Stimulated activated effector memory CD8-positive, alpha-beta T cell treated with anti-CD3 and anti-CD28 coated beads, Interleukin-12 subunit alpha, Interleukin-12 subunit beta, amount 100 ng/mL, for 72 hours (primary cell): ENCODE measurements around the gene PA2G4.
"Not testable (repeated sequence)": the region's sequence is repeated elsewhere in the genome, so short reads cannot be mapped to it uniquely, and the experiment has no call there.

ENCODE experiments used
- ATAC-seq: fragments of 150-1000 bp; cut with Tn5 transposase; 2 replicates; pipeline ENCODE4 v1.10.0; 2021
- DNase-seq, 2 donors: peaks; one replicate each; pipeline ENCODE4 v3.0.0; 2021 to 2022; ENCODE audit warnings: low spot score in 2 of 2
- H3K27ac Mint-ChIP-seq: one replicate; pipeline ENCODE4 v1.8.0; 2022; ENCODE audit warnings: mild to moderate bottlenecking, mixed read lengths
- H3K36me3 Mint-ChIP-seq: one replicate; pipeline ENCODE4 v1.8.0; 2022; ENCODE audit warnings: mild to moderate bottlenecking, mixed read lengths
- H3K4me1 Mint-ChIP-seq: one replicate; pipeline ENCODE4 v1.8.0; 2022; ENCODE audit warnings: mixed read lengths
- H3K4me3 Mint-ChIP-seq: one replicate; pipeline ENCODE4 v1.8.0; 2022; ENCODE audit warnings: mild to moderate bottlenecking, mixed read lengths
- H3K9me3 Mint-ChIP-seq: one replicate; pipeline ENCODE4 v1.8.0; 2022; ENCODE audit warnings: mixed read lengths

Gene PA2G4

DNA sequence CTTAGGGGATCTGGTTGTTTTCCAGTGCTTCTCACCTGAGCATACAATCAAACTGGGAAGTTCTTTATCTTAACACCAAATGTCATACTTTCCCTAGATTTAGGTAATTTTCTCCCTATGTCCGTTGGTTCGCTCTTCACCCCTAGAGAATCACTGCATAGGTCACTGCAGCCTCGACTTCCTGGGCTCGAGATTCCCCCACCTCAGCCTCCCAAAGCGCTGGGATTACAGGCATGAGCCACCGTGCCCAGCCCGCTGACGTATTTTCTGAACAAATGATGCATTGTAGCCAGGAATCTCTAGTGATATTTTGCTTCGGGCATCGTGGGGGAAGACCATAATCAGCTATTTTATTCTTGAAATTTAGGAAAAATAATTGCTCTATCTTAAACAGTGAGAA is 11.0 kb downstream of the PA2G4 start:
- H3K4me3 Mint-ChIP-seq = peak overlapping the region; percentile 90
- peak overlapping the region; percentile 99 for H3K27ac Mint-ChIP-seq
- peaks cover 28% of the 10 kb centered on the region for H3K4me1 Mint-ChIP-seq
- DNase-seq = no peak
- no peaks in the 10 kb centered on the region for H3K9me3 Mint-ChIP-seq
- ATAC-seq = no peak
- peaks cover 79% of the 10 kb centered on the region for H3K36me3 Mint-ChIP-seq

DNA sequence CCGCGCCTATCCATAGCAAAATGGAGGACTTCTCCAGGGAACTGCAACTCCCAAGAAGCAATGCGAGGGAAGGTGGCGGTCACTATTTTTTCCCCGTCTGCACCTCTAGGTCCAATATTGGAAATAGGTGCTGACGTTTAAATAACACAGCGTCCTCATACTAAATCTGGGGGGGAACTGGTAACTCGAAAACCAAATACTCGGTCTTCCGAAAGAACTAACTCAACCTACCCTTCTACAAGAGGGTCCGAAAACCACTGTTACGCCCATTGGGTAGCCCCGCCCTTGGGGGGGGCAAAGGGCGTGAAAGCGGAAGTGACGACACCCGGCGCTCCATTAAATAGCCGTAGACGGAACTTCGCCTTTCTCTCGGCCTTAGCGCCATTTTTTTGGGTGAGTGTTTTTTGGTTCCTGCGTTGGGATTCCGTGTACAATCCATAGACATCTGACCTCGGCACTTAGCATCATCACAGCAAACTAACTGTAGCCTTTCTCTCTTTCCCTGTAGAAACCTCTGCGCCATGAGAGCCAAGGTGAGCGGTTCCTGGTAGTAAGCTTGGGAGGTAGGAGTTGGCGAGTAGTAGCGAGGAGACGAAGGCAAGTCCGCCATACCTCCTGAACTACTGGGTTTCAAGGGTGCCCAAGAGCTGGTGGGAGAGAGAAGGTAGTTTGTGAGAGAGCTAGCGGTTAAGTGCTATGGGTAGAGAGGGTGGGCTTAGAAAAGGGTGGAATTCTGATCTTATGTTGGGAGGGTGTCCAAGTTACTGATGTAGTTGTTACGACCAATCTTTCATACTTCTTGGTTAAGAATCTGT is 12.1 kb downstream of the PA2G4 start, which contains the start of gene RPL41:
TSS of gene RPL41 (plus strand) at position 367 of the 815 bp plus-strand sequence.
- H3K4me3 Mint-ChIP-seq = peak within 1 kb of the TSS; percentile 90
- H3K36me3 Mint-ChIP-seq = peaks cover 78% of the 10 kb centered on the region
- H3K27ac Mint-ChIP-seq = peak within 1 kb of the TSS; percentile 99
- no peaks in the 10 kb centered on the region for H3K9me3 Mint-ChIP-seq
- peaks cover 30% of the 10 kb centered on the region for H3K4me1 Mint-ChIP-seq
- ATAC-seq (peak; percentile 66), DNase-seq (peak; percentile 90 to 97)

DNA sequence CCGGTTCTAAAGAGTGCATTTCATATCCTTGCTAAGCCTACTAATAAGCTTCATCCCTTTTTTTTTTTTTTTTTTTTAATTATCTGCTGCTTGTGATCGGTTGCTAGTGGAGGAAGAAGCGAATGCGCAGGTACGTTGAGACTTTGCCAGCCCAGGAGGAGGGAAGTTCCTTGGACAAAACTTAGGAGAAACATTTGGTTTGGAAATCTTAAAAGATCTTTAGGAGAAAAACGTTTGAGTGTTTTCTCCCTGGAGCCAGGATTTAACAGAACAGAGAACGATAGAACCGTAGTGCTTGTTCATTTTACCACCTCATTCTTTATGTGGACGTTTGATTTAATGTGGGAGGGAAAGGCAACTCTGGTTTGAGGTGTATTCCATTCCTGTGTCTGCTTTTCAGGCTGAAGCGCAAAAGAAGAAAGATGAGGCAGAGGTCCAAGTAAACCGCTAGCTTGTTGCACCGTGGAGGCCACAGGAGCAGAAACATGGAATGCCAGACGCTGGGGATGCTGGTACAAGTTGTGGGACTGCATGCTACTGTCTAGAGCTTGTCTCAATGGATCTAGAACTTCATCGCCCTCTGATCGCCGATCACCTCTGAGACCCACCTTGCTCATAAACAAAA is 12.8 kb downstream of the PA2G4 start:
- peaks cover 37% of the 10 kb centered on the region for H3K4me1 Mint-ChIP-seq

DNA sequence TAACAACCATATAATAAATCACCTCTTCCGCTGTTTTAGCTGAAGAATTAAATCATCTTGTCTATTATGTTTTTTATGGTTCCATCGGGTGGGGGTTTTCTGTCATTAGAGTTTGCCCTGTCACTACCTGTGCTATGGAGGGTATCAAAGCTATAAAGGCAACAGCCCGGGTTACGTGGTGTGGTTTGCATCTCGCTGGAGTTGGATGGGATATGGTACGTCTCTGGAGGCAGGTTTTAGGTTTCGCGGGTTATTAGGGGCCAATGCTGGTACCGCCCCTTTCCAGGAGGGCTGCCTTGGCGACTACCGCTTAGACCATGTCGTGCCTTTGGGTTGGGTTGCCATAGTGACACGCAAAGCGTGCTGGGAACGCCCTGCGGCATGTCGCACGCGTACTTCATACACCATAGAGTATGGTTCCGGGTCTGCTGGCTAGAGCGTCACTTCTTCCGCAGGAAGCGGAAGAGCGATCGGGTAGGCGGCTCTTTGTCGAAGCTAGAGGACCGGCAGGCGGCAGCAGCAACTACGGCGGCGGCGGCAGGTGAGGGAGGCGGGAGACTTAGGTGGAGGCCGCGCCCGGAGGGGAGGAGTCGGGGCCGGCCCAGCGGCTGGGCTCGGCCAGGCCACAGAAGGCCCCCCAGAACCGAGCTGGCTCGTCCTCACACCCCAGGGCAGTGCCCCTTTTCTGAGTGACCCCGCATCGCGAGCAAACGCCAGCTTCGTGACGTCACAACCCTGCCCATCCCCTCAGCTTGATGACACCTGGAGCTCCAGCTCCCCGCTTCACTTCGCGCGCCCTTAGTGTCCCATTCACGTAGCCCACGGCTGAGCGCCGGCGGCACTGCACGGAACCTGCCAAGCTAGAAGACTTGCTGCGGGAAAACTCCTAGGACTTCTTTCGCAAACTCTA is 13.7 kb downstream of the PA2G4 start, which contains the start of gene ZC3H10:
TSS of gene ZC3H10 (plus strand) at position 489 of the 910 bp plus-strand sequence. CDS start 2,297 bp downstream, outside the sequence.
- Mint-ChIP-seq H3K9me3 (no peaks in the 10 kb centered on the region), H3K4me3 (peak within 1 kb of the TSS; percentile 90), H3K27ac (peak within 1 kb of the TSS; percentile 99), H3K36me3 (peaks cover 68% of the 10 kb centered on the region), H3K4me1 (peaks cover 37% of the 10 kb centered on the region)
- DNase-seq (peak; percentile 87 to 98), ATAC-seq (peak; percentile 93)

More for the DNA sequence above, 12.8 kb downstream of the PA2G4 start:
- DNase-seq, H3K9me3 Mint-ChIP-seq, ATAC-seq: not testable (repeated sequence)
- H3K27ac Mint-ChIP-seq = peak overlapping the region; percentile 99
- peaks cover 76% of the 10 kb centered on the region for H3K36me3 Mint-ChIP-seq
- peak overlapping the region; percentile 90 for H3K4me3 Mint-ChIP-seq

DNA sequence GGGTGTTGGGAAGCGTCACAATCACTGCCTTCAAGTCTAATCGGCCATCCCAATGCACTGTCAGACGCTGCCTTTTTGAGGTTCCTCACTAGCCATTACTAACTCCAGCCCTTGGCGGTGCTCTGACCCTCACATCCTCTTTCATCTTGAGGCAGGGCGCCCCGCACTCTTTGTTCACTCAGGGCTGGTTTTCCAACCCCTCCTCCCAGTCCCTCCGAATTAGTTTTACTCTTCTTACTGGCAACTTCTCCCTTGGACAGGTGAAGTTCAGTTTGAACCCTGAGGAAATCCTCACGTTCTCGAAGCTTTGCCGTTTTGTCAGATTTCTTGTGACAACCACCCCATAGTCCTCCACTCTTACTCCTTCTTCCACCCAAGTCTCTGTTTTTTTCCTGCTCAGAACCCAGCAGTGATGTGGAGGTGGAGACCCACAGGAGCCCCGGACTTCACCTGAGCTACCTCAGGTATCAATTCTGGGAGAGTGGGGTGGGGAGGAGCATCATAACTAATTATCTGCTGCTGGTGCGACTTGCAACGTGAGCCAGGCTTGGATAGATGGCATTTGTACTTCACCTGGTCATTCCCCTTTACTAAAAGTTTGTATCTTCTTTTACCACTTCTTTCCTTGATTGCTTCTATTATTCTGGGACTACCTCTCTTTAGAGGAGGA is 14.5 kb downstream of the PA2G4 start:
- Mint-ChIP-seq H3K36me3 (peaks cover 60% of the 10 kb centered on the region), H3K4me3 (peak overlapping the region; percentile 90), H3K4me1 (peaks cover 40% of the 10 kb centered on the region), H3K27ac (peak overlapping the region; percentile 99), H3K9me3 (no peaks in the 10 kb centered on the region)
- ATAC-seq = peak; percentile 0
- no peak for DNase-seq

DNA sequence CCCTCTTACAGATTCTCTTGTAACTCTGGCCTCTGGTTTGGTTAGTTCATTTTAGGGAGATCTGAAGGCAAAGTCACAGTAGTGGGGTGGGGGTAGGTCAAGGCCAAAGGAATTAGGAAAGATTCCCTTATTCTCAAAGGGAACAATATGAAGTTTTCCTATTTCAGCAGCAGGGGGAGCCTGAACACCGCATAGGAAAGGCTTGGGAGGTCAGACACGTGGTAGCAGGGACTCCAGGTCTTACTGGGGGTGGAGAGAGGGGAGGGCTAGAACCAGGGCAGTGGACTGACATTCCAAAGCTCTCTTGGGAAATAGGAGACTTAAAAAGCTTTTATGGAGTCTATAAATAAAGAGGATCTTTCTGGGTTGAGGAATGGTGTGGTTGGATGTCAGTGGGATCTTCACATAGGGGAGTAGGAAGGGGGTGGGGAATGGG is 15.0 kb downstream of the PA2G4 start:
- H3K27ac Mint-ChIP-seq = peak overlapping the region; percentile 99
- peak overlapping the region; percentile 90 for H3K4me3 Mint-ChIP-seq
- H3K9me3 Mint-ChIP-seq = no peaks in the 10 kb centered on the region
- DNase-seq = peak in 1 of 2 donors; percentile 67
- no peak for ATAC-seq
- H3K4me1 Mint-ChIP-seq = peaks cover 45% of the 10 kb centered on the region
- peaks cover 54% of the 10 kb centered on the region for H3K36me3 Mint-ChIP-seq

DNA sequence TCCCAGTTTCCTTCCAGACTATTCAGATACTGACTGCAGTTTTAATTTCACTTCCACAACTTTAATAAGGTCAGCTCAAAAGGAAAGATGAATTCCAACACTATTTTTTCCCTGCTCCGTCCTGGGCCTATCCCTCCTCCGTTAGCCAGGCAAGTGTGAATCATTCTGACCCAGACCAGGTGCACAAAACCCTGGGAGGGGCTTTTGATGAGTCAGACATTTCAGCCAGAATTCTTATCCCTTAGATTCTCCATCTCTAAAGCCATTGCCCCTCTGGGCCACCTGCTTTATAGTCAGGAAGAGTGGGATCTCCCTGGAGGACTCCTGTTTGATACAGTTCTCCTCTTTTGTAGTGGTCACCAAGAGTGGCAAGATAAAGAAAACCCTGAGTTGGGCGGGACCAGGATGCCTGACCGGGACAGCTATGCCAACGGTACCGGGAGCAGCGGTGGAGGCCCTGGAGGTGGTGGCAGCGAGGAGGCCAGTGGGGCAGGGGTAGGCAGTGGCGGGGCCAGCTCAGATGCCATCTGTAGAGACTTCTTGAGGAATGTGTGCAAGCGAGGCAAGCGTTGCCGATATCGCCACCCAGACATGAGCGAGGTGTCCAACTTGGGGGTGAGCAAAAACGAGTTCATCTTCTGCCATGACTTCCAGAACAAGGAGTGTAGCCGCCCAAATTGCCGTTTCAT is 15.9 kb downstream of the PA2G4 start:
- H3K9me3 Mint-ChIP-seq = no peaks in the 10 kb centered on the region
- no peak for DNase-seq
- ATAC-seq = no peak
- peaks cover 47% of the 10 kb centered on the region for H3K4me1 Mint-ChIP-seq
- H3K27ac Mint-ChIP-seq = no peak overlapping the region
- no peak overlapping the region for H3K4me3 Mint-ChIP-seq
- peaks cover 48% of the 10 kb centered on the region for H3K36me3 Mint-ChIP-seq

DNA sequence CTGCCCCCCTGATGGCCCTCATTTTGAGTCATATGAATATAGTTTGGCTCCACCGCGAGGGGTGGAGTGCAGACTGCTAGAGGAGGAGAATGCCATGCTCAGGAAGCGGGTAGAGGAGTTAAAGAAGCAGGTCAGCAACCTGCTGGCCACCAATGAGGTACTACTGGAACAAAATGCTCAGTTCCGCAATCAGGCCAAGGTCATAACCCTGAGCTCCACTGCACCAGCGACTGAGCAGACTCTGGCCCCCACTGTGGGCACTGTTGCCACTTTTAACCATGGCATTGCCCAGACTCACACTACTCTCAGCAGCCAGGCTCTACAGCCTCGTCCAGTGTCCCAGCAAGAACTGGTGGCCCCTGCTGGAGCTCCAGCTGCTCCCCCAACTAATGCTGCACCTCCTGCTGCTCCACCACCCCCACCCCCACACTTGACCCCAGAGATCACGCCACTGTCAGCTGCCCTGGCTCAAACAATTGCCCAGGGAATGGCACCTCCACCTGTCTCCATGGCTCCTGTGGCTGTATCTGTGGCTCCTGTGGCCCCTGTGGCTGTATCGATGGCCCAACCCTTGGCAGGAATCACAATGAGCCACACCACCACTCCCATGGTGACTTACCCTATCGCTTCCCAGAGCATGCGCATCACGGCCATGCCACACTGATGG is 17.0 kb downstream of the PA2G4 start:
- peaks cover 53% of the 10 kb centered on the region for H3K4me1 Mint-ChIP-seq
- peaks cover 47% of the 10 kb centered on the region for H3K36me3 Mint-ChIP-seq
- ATAC-seq (no peak), DNase-seq (no peak)
- H3K9me3 Mint-ChIP-seq = no peaks in the 10 kb centered on the region
- H3K4me3 Mint-ChIP-seq = no peak overlapping the region
- peak overlapping the region; percentile 41 for H3K27ac Mint-ChIP-seq

DNA sequence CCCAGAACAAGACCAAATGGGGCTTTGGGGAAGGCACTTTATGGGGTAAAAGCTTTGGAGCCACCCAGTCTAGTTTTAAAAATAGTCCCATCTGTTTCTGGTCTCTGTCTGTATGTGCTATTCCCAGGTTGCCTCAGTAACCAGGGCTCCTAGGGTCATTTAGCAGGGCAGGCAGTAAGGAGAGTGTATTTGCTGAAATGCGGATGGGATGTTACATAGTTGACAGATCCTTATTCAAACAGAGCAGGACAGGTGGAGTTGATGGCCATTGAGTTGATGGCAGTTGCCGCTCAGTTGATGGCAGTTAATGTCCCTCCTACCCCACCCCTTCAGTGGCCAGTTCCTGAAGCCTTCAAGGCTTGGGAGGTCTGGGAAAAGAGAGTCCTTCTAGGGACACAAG is 18.3 kb downstream of the PA2G4 start:
- DNase-seq (no peak), ATAC-seq (no peak)
- no peak overlapping the region for H3K27ac Mint-ChIP-seq
- H3K4me1 Mint-ChIP-seq = peaks cover 58% of the 10 kb centered on the region
- no peaks in the 10 kb centered on the region for H3K9me3 Mint-ChIP-seq
- no peak overlapping the region for H3K4me3 Mint-ChIP-seq
- H3K36me3 Mint-ChIP-seq = peaks cover 37% of the 10 kb centered on the region

DNA sequence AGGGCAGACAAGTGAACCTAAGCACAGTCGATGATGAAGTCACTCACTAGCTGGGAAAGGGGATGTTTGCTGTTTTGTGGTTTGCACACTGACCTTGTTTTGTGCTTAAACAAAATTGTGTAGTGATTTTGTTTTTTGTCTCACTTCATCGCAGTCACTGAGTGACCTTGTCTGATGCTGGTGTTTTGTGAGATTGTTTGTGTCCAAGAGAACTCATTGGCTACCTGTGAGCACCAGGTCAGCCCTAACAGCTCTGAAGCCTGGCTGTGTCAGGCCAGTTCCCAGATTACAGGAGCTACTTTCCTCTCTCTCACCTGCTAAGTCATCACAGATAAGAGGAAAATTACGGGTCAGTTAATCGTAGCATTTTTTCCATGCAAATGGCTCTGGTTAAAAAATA is 19.8 kb downstream of the PA2G4 start:
- Mint-ChIP-seq H3K4me3 (no peak overlapping the region), H3K36me3 (peaks cover 40% of the 10 kb centered on the region), H3K4me1 (peaks cover 52% of the 10 kb centered on the region), H3K9me3 (no peaks in the 10 kb centered on the region), H3K27ac (peak overlapping the region; percentile 90)
- ATAC-seq (no peak), DNase-seq (no peak)

DNA sequence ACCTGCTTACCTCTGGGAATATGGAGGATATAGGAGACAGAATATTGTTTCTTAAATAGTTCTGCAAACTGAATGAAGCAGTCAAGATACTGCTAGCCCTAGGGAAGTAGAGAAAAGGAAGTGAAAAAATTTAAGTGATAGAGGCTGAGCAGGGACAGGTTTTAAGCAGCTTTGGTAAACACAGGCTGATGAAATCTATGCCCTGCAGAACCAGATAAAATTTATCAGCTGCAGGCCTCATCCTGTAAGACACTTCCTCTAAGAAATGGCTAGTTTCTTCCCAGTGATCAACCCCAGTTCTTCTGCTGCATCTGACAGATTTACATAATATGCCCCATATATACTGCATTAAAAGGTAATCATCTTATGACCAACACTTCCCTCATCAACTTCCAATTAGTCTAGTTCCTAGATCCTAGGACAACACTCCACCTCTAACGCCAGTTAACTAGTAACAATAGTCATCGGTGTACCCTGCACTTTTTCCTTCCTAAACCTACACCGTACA is 22.4 kb downstream of the PA2G4 start:
- DNase-seq = no peak
- no peaks in the 10 kb centered on the region for H3K9me3 Mint-ChIP-seq
- H3K4me1 Mint-ChIP-seq = peaks cover 66% of the 10 kb centered on the region
- peak overlapping the region; percentile 100 for H3K4me3 Mint-ChIP-seq
- peaks cover 50% of the 10 kb centered on the region for H3K36me3 Mint-ChIP-seq
- no peak for ATAC-seq
- H3K27ac Mint-ChIP-seq = peak overlapping the region; percentile 97

DNA sequence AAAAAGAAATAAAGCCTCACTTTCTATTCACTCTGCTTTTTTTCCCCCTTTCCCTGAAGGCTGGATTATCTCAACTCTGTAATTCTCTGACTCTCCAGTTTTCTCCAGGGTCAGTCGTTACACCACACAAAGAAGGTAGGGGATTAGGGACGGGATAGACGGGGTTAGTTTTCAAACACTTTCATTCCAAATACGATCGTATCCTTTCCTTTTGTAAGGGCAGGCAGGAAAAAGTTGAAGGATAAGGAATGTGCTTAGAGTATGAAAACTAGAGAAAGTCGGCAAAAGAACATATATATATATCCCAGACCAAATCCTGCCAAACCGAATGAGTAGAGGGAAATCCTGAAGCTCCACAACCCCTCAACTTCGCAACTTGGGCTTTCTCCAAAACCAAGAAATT is 23.1 kb downstream of the PA2G4 start:
- H3K4me3 Mint-ChIP-seq = peak overlapping the region; percentile 100

DNA sequence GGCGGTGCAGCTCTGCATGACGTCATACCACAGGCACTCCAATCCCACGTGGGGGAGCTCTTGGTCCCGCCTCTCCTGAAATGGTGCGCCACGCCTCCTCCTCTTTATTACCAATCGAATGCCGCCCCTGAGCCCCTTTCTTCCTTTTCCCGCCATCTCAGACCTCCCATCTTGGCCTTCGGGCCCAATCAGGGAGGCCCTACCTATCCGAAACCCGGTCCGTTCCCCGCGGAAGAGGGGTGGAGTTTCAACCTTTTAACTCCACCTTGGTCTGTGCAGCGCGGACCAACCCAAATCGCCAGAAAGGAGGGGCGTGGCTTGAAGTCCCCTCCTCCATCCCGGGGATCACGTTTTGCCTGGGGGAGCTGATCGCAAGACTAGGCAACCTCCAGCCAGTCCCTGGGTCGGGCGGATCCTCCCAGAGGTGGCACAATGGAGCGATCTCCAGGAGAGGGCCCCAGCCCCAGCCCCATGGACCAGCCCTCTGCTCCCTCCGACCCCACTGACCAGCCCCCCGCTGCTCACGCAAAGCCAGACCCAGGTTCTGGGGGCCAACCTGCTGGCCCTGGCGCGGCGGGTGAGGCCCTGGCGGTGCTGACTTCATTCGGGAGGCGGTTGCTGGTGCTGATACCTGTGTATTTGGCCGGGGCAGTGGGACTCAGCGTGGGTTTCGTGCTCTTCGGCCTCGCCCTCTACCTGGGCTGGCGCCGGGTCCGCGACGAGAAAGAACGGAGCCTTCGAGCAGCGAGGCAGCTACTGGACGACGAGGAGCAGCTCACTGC is 23.7 kb downstream of the PA2G4 start, which contains the start of gene ESYT1:
TSS of gene ESYT1 (plus strand) at position 380 of the 782 bp plus-strand sequence. CDS start at position 433, 53 bp downstream.
- Mint-ChIP-seq H3K9me3 (no peaks in the 10 kb centered on the region), H3K4me1 (peaks cover 71% of the 10 kb centered on the region), H3K27ac (peak within 1 kb of the TSS; percentile 97), H3K4me3 (peak within 1 kb of the TSS; percentile 100), H3K36me3 (peaks cover 62% of the 10 kb centered on the region)
- DNase-seq = peak; percentile 78 to 95
- ATAC-seq = peak; percentile 95

More for the DNA sequence above, 23.1 kb downstream of the PA2G4 start:
- H3K27ac Mint-ChIP-seq = peak overlapping the region; percentile 97
- H3K9me3 Mint-ChIP-seq = no peaks in the 10 kb centered on the region
- DNase-seq (no peak), ATAC-seq (no peak)
- peaks cover 70% of the 10 kb centered on the region for H3K4me1 Mint-ChIP-seq
- peaks cover 56% of the 10 kb centered on the region for H3K36me3 Mint-ChIP-seq
